Vagina (tissue), 2 donors: Measurements from ENCODE around the gene PKD1L1.

ENCODE experiments used
- CTCF ChIP-seq, 3 experiments: fragments of 450-650 bp in 2 of 3; fragments of 200-600 bp in 1 of 3; sonication (generic) in 1 of 3; IDR thresholded peaks; one replicate each; pipeline ENCODE4 v1.5.1; 2017 to 2019; ENCODE audit warnings: antibody characterized with exemption in 3 of 3, mild to moderate bottlenecking in 2 of 3, moderate library complexity in 2 of 3
- POLR2A ChIP-seq, 2 donors: fragments of 450-650 bp; IDR thresholded peaks; one replicate each; pipeline ENCODE4 v1.6.1; 2017; ENCODE audit warnings: antibody characterized with exemption in 2 of 2, mild to moderate bottlenecking in 2 of 2, moderate library complexity in 2 of 2
- POLR2AphosphoS5 ChIP-seq, 2 donors: sonication (generic); formaldehyde crosslinking; IDR thresholded peaks; one replicate each; pipeline ENCODE4 v1.9.0; 2017; ENCODE audit warnings: antibody characterized with exemption in 2 of 2, mild to moderate bottlenecking in 2 of 2, low read depth in 1 of 2; ENCODE audit not compliant: insufficient read depth in 1 of 2

GRCh38 chr7:47952224-47952623 lies 4.0 kb upstream of the PKD1L1 start:
- TF ChIP-seq CTCF (IDR thresholded peaks at IDR 0.05) (no peak), POLR2A (IDR thresholded peaks at IDR 0.05) (no peak), POLR2AphosphoS5 (IDR thresholded peaks at IDR 0.05; ENCODE audit: insufficient read depth in 1 of 2, low read depth in 1 of 2) (no peak)
